ENCODE measurements around the gene C5orf63. TPM values are rescaled to one million over a fixed set of nuclear protein-coding genes. Genes with fewer than 3 reads are reported as not detected.

Gene C5orf63
- total and polyA plus RNA-seq, 2 of the 8 experiments (the other 6 are each of a cell fraction or from before 2014, with no cell fraction given), result 0.67 to 0.71 TPM

- Histone ChIP-seq H4K20me1 (replicated peaks in 1 of 2; ENCODE audit: control insufficient read depth in 1 of 2, insufficient read depth in 2 of 2, low read length in 2 of 2) (peaks cover 0 to 7% of the 10 kb centered on the region in 2 experiments), H2BK5ac (ENCODE audit: low read depth, low read length) (no peak overlapping the region), H3K9me3 (ENCODE audit: insufficient read depth in 2 of 2, low read depth in 1 of 2, low read length in 1 of 2) (no peaks in the 10 kb centered on the region), H4K5ac (ENCODE audit: insufficient read length, low read depth, low read length) (no peak overlapping the region), H4K8ac (ENCODE audit: extremely low read depth, insufficient read depth, low read length) (no peak overlapping the region), H2BK12ac (ENCODE audit: low read depth, low read length) (no peak overlapping the region), H3K79me2 (ENCODE audit: control insufficient read depth in 1 of 2, insufficient read depth in 2 of 2, low read length in 2 of 2) (peaks cover 0 to 32% of the 10 kb centered on the region in 2 experiments; a peak in 2 of 4 replicates), H2BK120ac (replicated peaks; ENCODE audit: low read depth, low read length) (no peak overlapping the region), H3K56ac (replicated peaks; ENCODE audit: insufficient read length, low read depth, low read length) (no peak overlapping the region), H4K91ac (replicated peaks; ENCODE audit: insufficient read length, low read length) (no peak overlapping the region), H2AK5ac (ENCODE audit: low read depth, low read length) (no peak overlapping the region), H3K27ac (ENCODE audit: low read depth, low read length) (no peak overlapping the region), H3K23me2 (ENCODE audit: low read depth, low read length) (peaks cover 16% of the 10 kb centered on the region; the same call in 1 of the 2 replicates), H3K18ac (ENCODE audit: extremely low read depth, low read length) (no peak overlapping the region), H3K4me2 (ENCODE audit: insufficient read depth in 1 of 2, low read depth in 2 of 2, low read length in 2 of 2) (no peak overlapping the region), H3K36me3 (ENCODE audit: control insufficient read depth in 2 of 4, insufficient read depth in 4 of 4, low read length in 3 of 4) (no peaks in the 10 kb centered on the region), H3K27me3 (replicated peaks in 1 of 4; ENCODE audit: control insufficient read depth in 3 of 4, extremely low read depth in 1 of 4, insufficient read depth in 3 of 4, low read length in 3 of 4) (peaks cover 0 to 4% (median under 1%) of the 10 kb centered on the region in 4 experiments; a peak in 2 of 7 replicates), H2BK15ac (ENCODE audit: low read length) (no peak overlapping the region), H2BK20ac (ENCODE audit: low read length) (no peak overlapping the region), H3K4me3 (ENCODE audit: extremely low read depth in 1 of 4, insufficient read depth in 2 of 4, low read depth in 3 of 4, low read length in 4 of 4) (no peak overlapping the region), H3K9ac (replicated peaks in 1 of 4; ENCODE audit: extremely low read depth in 1 of 4, low read depth in 3 of 4, low read length in 3 of 4) (no peak overlapping the region), H2AFZ (ENCODE audit: low read length) (no peak overlapping the region), H3K14ac (ENCODE audit: insufficient read length) (no peak overlapping the region), H3K4me1 (replicated peaks in 1 of 4; ENCODE audit: control insufficient read depth in 3 of 4, insufficient read depth in 4 of 4, low read length in 3 of 4) (peaks cover 0 to 3% (median 3%) of the 10 kb centered on the region in 4 experiments; a peak in 3 of 7 replicates), H3K4ac (replicated peaks; ENCODE audit: insufficient read length, low read depth, low read length) (no peak overlapping the region), H3K79me1 (ENCODE audit: low read depth, low read length) (no peaks in the 10 kb centered on the region), H3K23ac (ENCODE audit: insufficient read length) (no peak overlapping the region)
- FAIRE-seq (no peak), DNase-seq (ENCODE audit: low read depth in 1 of 2, low spot score in 2 of 2) (no peak)
- CTCF ChIA-PET (ENCODE audit: partially characterized antibody), result interaction anchor here (0.6 kb wide), 3 partner anchors 9 to 312 kb away, joined by 3 to 5 read pairs (median 4); no protein-coding TSS in a partner anchor
- WGBS, 2 experiments (ENCODE audit: extremely low coverage in 1 of 2, insufficient coverage in 1 of 2, insufficient read length in 1 of 2, insufficient replicate concordance in 2 of 2, low coverage in 1 of 2, low lambda C conversion rate in 2 of 2, missing lambda C conversion rate in 1 of 2), result 89% methylated on average over 2 of the region's 2 CpGs; no CpG with 5 or more reads in 1 of the 2 experiments
- POLR2A ChIA-PET (ENCODE audit: partially characterized antibody), result no interaction called here
- TF ChIP-seq JUN (IDR thresholded peaks at IDR 0.05; ENCODE audit: low read depth, low read length), result no peak
Observed at GRCh38 chr5:127026166-127026565, 47.1 kb downstream of the C5orf63 start.

Data from H1 (cell line).